Progenitor cell of endocrine pancreas (in vitro differentiated cells): ENCODE measurements around the gene COL4A6. TPM values are rescaled to one million over a fixed set of nuclear protein-coding genes. Genes with fewer than 3 reads are reported as not detected.

Source experiments
- DNase-seq: peaks from one replicate; pipeline ENCODE4 v3.0.0; 2021; ENCODE audit warnings: low spot score; ENCODE audit not compliant: unreplicated experiment
- H3K27ac Mint-ChIP-seq: 2 replicates; pipeline ENCODE4 v1.8.0; 2021; ENCODE audit warnings: mild to moderate bottlenecking, moderate library complexity, mixed read lengths
- H3K27me3 Mint-ChIP-seq: 2 replicates; pipeline ENCODE4 v1.8.0; 2021; ENCODE audit warnings: mixed read lengths
- H3K36me3 Mint-ChIP-seq: 2 replicates; pipeline ENCODE4 v1.8.0; 2022; ENCODE audit warnings: mixed read lengths; ENCODE audit not compliant: insufficient read depth
- H3K4me1 Mint-ChIP-seq: 2 replicates; pipeline ENCODE4 v1.8.0; 2021; ENCODE audit warnings: low read depth, mixed read lengths
- H3K4me3 Mint-ChIP-seq: 2 replicates; pipeline ENCODE4 v1.8.0; 2021; ENCODE audit warnings: low read depth, mild to moderate bottlenecking, moderate library complexity, mixed read lengths
- H3K9me3 Mint-ChIP-seq: 2 replicates; pipeline ENCODE4 v1.8.0; 2021; ENCODE audit warnings: low read depth, mixed read lengths
- CTCF ChIP-seq: fragments of 200-600 bp; sonication (generic); IDR thresholded peaks from one replicate; pipeline ENCODE4 v1.5.0; 2021; ENCODE audit warnings: antibody characterized with exemption, mild to moderate bottlenecking; ENCODE audit not compliant: unreplicated experiment
- total RNA-seq: library from RNA; stranded (reverse); gene quantifications from 2 replicates; pipeline ENCODE4 v1.2.1, GENCODE V29; 2021

The COL4A6 gene
- total RNA-seq, 1 donor from 2014 or later: 66.6 TPM

- DNase-seq: no peak
- no peak overlapping the region for H3K27ac Mint-ChIP-seq
- H3K4me1 Mint-ChIP-seq: peaks cover 21% of the 10 kb centered on the region
- TF ChIP-seq CTCF: no peak
- peaks cover 19% of the 10 kb centered on the region for H3K36me3 Mint-ChIP-seq
- no peaks in the 10 kb centered on the region for H3K27me3 Mint-ChIP-seq
- H3K9me3 Mint-ChIP-seq: no peaks in the 10 kb centered on the region
- no peak overlapping the region for H3K4me3 Mint-ChIP-seq
Observed at GRCh38 chrX:108217876-108218275, 220.3 kb downstream of the COL4A6 start.

- Mint-ChIP-seq H3K27me3 (no peaks in the 10 kb centered on the region), H3K4me1 (peaks cover 29% of the 10 kb centered on the region), H3K9me3 (no peaks in the 10 kb centered on the region), H3K27ac (peak overlapping the region; percentile 63), H3K36me3 (peaks cover 19% of the 10 kb centered on the region), H3K4me3 (no peak overlapping the region)
- DNase-seq: no peak
- no peak for TF ChIP-seq CTCF
Observed at GRCh38 chrX:108216919-108217571, 221.2 kb downstream of the COL4A6 start.

- peak overlapping the region; percentile 63 for H3K27ac Mint-ChIP-seq
- DNase-seq: no peak
- H3K36me3 Mint-ChIP-seq: peaks cover 19% of the 10 kb centered on the region
- no peaks in the 10 kb centered on the region for H3K9me3 Mint-ChIP-seq
- H3K4me1 Mint-ChIP-seq: peaks cover 32% of the 10 kb centered on the region
- H3K4me3 Mint-ChIP-seq: no peak overlapping the region
- no peaks in the 10 kb centered on the region for H3K27me3 Mint-ChIP-seq
- TF ChIP-seq CTCF: no peak
Observed at GRCh38 chrX:108216405-108216804, 221.8 kb downstream of the COL4A6 start.

- DNase-seq: no peak
- Mint-ChIP-seq H3K36me3 (peaks cover 2% of the 10 kb centered on the region), H3K9me3 (no peaks in the 10 kb centered on the region), H3K27me3 (no peaks in the 10 kb centered on the region), H3K27ac (no peak overlapping the region), H3K4me3 (no peak overlapping the region), H3K4me1 (peaks cover 30% of the 10 kb centered on the region)
- no peak for TF ChIP-seq CTCF
Observed at GRCh38 chrX:108211301-108211700, 226.9 kb downstream of the COL4A6 start.

GRCh38 chrX:108209006-108209554, 229.1 kb downstream of the COL4A6 start:
- Mint-ChIP-seq H3K27me3 (no peaks in the 10 kb centered on the region), H3K4me1 (peaks cover 26% of the 10 kb centered on the region), H3K36me3 (peaks cover 2% of the 10 kb centered on the region), H3K27ac (peak overlapping the region; percentile 17), H3K9me3 (no peaks in the 10 kb centered on the region), H3K4me3 (no peak overlapping the region)
- TF ChIP-seq CTCF: no peak
- DNase-seq: no peak
